GM19035 (cell line): Measurements from ENCODE around the gene SIRT3.

Source experiments
- ATAC-seq: cut with Tn5 transposase; IDR thresholded peaks from one replicate; pipeline ENCODE4 v1.9.1; 2021; ENCODE audit not compliant: unreplicated experiment

Gene SIRT3

DNA sequence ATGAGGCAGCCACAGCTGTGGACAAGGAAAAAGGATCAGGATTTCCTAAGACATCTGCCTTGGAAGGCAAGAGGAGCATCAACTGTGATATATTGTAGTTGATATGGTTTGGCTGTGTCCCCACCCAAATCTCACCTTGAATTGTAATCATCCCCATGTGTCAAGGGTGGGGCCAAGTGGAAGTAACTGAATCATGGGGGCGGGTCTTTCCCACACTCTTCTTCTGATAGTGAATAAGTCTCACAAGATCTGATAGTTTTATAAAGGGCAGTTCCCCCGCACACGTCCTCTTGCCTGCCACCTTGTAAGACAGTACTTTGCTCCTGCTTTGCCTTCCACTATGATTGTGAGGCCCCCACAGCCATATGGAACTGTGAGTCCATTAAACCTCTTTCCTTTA lies 18.4 kb downstream of the SIRT3 start:
- ATAC-seq: no peak

DNA sequence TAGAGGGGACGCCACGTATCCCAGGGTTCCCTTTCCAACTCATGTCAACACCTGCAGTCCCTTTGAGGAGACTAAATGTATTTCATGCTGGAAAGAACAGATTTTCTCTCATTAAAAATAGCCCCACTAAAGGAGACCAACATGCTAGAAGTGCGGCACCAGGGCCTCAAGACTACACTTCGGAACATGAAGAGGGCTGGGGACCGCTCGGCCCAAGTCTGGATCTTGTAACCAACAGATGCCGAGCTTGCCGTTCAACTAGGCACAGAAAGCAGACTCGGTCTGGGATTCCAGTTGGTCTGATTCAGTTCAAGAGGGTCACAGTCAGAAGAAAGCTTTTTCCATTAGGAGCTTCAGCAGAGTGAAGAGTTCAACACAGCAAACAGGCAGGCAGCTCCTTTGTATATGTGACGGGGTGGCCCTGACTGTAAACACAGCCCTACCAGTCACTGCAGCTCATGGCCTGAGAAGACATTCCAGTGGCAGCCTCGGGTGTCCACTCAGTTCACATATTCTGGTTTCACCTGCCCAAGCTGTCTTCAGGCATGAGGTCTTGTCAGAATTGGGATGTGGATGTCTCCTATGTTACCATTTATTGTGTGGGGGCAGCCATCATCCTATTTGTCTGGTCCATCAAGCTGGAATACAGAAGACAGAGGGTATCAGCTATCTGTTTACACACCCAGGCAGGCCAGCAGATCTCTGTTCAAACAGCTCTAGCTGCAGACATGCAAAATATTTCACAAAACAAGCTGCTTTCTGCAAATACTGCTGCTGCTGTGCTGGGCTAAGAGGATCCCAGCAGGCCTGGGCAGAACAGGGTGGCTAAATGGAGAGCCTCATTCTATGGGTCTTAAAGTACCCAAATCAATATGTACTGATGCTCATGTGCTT lies 19.8 kb downstream of the SIRT3 start:
- ATAC-seq: no peak

GRCh38 chr11:215581-216037 lies 20.5 kb downstream of the SIRT3 start:
- ATAC-seq: no peak

GRCh38 chr11:214083-214482 lies 22.1 kb downstream of the SIRT3 start:
- ATAC-seq: no peak

DNA sequence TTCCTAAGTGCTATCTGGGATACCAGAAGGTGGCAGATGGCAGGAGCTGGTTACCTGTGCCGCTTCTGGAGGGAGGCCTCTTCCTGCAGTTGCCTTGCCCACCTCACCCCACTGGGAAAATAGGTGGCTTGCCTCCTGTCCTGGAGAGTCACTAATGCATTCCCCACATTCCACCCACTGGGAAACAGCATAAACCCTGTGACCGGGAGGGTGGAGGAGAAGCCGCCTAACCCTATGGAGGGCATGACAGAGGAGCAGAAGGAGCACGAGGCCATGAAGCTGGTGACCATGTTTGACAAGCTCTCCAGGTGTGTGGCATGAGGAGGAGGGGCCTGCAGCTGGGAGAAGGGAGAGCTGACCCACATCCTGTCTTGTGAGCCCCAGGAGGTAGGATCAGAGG lies 23.0 kb downstream of the SIRT3 start:
- no peak for ATAC-seq

DNA sequence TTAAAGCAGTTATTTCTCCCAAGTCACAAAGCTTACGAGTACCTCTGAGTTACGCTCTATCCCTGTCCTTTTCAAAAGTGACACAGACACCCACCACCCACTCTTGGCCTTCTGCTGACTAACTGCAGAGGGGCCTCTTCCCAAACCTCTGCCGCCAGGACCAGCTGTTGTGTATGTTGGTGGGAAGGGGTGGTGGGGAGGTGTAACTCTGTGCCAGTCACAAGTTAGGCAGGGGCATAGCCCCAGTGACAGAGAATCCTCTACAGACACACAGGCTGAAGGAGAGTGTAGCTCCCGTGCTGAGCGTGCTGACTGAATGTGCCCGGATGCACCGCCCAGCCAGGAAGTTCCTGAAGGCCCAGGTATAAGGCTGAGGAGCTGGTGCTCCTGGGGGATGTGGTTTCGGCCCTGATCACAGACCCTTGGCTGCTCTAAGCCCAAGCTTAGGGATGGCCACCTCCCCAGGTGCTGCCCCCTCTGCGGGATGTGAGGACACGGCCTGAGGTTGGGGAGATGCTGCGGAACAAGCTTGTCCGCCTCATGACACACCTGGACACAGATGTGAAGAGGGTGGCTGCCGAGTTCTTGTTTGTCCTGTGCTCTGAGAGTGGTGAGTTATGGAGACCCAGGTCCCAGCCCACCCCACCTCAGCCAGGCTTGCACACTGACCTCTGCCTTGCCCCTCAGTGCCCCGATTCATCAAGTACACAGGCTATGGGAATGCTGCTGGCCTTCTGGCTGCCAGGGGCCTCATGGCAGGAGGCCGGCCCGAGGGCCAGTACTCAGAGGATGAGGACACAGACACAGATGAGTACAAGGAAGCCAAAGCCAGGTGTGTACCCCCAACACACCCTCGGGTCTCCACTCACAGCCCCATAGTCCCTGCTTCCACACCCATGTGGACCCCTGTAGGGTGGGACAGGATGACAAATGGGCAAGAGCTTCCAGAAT lies 23.7 kb downstream of the SIRT3 start:
- ATAC-seq: no peak

DNA sequence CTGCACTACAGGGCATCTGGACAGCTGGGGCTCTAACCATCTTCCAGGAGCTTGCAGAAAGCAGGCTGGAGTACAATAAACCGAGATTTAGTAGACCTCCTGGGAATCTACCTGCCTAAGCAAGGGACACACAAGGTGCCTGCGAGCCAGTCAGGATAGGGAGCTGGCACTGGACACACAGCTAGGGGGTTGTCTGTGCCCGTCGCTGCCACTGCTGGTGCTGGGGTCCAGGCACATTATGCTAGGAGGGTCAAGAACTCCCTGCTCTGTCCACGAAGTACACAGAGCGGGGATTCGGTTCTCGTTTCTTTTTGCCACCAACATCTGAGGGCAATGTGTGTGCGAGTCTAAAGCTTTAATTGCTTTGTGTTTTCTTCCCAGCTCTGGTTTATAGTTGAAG lies 24.4 kb downstream of the SIRT3 start:
- ATAC-seq: no peak

- ATAC-seq: no peak
Observed at GRCh38 chr11:211295-211694, 24.8 kb downstream of the SIRT3 start.

GRCh38 chr11:210803-211180 lies 25.4 kb downstream of the SIRT3 start:
- no peak for ATAC-seq

DNA sequence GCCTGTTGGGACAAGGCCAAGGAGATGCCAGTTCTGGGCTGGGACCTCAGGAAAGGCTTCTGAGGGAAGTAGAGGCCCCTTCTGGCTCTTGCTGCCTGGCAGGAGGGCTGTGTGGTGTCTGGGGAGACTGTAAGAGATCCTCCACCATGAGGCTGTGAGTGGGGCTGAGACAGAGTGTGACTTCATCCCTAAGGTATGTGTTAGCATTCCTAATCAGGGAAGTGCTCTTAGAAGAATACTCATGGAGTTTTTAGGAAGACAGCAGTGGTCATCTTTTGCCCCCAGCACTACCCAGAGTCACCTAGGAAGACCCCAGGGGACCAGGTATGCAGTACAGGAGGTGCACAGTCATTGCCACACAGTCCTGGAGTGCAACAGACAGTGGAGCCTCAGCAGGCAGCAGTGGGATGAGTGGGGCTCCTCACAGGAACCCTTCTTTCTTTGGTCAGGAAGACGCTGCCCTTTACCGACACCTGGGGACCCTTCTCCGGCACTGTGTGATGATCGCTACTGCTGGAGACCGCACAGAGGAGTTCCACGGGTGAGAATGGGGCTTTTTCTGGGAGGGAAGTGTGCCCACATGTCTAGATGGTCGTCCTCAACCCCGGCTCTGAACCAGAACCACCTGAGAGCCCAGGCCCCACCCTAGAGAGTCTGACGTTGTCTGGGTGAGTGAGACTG lies 25.9 kb downstream of the SIRT3 start:
- ATAC-seq: no peak

GRCh38 chr11:209275-210121 lies 26.6 kb downstream of the SIRT3 start:
- ATAC-seq: no peak

- no peak for ATAC-seq
Observed at GRCh38 chr11:208917-209260, 27.3 kb downstream of the SIRT3 start.

DNA sequence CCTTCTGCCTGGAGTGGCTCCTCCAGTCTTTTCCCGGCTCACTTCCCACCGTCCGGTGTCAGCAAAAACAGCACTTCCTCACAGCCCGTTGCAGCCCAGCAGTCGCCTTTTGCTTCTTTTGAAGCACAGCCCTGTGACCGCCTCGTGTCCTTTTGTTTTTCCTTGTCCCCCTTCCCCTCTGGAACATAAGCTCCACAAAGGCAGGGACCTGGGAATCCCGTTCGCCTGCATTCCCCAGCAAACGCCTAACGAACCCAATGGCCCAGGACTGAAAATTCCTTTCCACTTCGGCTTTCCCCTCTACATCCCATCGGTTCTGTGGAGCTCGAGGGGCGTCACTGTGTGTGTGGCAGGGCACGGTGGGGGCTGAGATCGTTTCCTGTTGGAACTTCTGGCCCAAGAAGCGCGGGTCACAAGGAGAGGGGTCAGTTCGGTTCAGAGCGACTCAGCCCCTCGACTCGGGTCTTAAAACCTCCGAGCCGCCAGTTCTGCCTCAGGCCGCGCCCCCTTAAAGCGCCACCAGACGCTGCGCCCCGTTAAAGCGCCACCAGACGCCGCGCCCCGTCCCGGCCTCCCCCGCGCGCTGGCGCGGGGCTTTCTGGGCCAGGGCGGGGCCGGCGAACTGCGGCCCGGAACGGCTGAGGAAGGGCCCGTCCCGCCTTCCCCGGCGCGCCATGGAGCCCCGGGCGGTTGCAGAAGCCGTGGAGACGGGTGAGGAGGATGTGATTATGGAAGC lies 27.8 kb downstream of the SIRT3 start:
- no peak for ATAC-seq

- no peak for ATAC-seq
Observed at GRCh38 chr11:207863-208180, 28.3 kb downstream of the SIRT3 start.

GRCh38 chr11:207208-207862 lies 28.8 kb downstream of the SIRT3 start, which contains the start of the genes BET1L and RIC8A:
Gene BET1L, minus strand, starts transcription at chr11:207399. Its CDS starts 78 bp downstream, at chr11:207321.
Gene RIC8A, plus strand, starts transcription at chr11:207708. Its CDS starts 1,147 bp downstream, at chr11:208855.
- peak; percentile 75 for ATAC-seq

GRCh38 chr11:206526-207207 lies 29.5 kb downstream of the SIRT3 start:
- peak; percentile 2 for ATAC-seq

- no peak for ATAC-seq
Observed at GRCh38 chr11:206002-206384, 30.1 kb downstream of the SIRT3 start.

GRCh38 chr11:205221-206001 lies 30.7 kb downstream of the SIRT3 start:
- no peak for ATAC-seq
